Measurements from ENCODE around the gene C12orf57.
A peak's percentile ranks its signal among the peaks of the same experiment; 100 is the strongest.

Gene C12orf57

GRCh38 chr12:6919588-6919987, 24.2 kb upstream of the C12orf57 start:
- no peak for DNase-seq

DNA sequence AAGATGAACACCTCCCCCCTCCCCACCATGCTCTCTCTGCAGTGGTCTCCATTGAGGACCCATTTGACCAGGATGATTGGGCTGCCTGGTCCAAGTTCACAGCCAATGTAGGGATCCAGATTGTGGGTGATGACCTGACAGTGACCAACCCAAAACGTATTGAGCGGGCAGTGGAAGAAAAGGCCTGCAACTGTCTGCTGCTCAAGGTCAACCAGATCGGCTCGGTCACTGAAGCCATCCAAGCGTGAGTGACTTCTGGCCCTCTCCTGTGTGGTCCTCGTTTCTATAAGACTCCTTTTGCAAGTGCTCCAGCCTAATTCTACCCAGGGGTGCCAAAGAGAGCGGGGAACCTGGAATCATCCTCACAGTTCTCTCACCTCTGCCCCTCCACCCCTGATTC, 22.3 kb upstream of the C12orf57 start:
- DNase-seq: no peak

DNA sequence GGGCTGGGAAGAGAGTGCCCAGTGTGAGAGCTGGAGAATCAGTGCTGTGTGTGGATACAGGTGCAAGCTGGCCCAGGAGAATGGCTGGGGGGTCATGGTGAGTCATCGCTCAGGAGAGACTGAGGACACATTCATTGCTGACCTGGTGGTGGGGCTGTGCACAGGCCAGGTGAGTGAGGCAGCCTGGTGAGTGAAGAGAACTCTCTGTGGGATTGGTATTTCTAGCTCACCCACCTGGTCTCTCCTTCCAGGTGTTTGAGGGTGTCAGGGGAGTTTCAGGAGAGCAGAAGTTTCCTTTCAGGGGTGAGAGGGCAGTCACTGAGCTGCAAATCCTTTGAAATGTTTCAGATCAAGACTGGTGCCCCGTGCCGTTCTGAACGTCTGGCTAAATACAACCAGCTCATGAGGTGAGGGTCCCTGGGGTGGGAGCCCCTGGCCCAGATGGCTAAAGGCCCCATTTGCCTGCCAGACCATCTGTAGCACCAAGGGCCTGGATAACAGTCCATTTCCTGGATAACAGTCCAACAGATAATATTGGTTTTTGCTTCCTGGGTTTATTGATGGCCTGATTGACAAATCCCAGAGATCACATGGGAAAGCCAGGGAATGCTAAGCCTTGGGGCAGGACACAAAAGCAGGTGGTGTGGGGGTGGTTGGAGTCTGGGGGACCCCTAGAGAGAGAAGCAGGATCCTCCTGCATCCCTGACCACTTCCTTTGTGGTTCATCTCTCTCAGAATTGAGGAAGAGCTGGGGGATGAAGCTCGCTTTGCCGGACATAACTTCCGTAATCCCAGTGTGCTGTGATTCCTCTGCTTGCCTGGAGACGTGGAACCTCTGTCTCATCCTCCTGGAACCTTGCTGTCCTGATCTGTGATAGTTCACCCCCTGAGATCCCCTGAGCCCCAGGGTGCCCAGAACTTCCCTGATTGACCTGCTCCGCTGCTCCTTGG, 21.6 kb upstream of the C12orf57 start:
- no peak for DNase-seq

DNA sequence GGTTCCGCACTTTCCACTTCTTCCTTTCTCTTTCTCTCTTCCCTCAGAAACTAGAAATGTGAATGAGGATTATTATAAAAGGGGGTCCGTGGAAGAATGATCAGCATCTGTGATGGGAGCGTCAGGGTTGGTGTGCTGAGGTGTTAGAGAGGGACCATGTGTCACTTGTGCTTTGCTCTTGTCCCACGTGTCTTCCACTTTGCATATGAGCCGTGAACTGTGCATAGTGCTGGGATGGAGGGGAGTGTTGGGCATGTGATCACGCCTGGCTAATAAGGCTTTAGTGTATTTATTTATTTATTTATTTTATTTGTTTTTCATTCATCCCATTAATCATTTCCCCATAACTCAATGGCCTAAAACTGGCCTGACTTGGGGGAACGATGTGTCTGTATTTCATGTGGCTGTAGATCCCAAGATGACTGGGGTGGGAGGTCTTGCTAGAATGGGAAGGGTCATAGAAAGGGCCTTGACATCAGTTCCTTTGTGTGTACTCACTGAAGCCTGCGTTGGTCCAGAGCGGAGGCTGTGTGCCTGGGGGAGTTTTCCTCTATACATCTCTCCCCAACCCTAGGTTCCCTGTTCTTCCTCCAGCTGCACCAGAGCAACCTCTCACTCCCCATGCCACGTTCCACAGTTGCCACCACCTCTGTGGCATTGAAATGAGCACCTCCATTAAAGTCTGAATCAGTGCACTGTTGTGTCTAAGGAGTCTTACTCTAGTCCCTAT, 20.7 kb upstream of the C12orf57 start:
- DNase-seq: no peak

GRCh38 chr12:6923851-6924250, 20.0 kb upstream of the C12orf57 start:
- DNase-seq: no peak

GRCh38 chr12:6925239-6925539, 18.6 kb upstream of the C12orf57 start:
- DNase-seq: no peak

DNA sequence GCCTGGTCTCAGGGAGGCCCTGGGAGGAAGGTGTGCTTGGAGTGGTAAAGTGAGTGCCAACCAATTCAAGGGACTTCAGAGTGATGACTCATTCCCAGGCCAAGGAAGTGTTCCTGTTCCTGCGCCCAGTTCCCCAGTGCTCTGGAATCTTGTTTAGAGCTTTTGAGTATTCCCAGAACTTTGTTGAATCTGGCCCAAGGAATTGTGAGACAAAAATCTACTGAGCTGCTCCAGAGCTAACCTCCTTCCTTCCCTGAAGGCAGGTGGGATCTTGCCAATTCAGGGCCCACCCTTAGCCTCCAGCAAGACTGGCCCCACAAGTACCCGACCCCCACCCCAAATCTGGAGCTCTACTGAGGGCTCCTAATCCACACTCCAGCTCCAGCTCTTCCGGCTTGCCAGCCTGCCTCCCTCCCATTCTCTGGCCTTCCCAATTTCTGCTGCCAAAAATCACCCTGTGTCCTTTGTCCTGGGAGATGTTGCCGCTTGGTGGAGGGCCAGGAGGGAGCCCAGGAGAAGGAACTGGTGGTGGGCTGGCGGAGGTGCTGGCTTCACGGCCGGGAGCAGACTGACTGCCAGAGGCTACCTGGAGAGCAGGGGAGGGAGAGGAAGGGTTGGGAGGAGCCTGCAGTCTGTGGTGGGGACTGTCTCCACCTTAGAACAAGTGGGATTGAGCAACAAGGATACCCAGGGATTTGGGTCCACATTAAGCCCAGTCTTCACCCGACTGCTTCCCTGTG, 18.1 kb upstream of the C12orf57 start:
- no peak for DNase-seq

DNA sequence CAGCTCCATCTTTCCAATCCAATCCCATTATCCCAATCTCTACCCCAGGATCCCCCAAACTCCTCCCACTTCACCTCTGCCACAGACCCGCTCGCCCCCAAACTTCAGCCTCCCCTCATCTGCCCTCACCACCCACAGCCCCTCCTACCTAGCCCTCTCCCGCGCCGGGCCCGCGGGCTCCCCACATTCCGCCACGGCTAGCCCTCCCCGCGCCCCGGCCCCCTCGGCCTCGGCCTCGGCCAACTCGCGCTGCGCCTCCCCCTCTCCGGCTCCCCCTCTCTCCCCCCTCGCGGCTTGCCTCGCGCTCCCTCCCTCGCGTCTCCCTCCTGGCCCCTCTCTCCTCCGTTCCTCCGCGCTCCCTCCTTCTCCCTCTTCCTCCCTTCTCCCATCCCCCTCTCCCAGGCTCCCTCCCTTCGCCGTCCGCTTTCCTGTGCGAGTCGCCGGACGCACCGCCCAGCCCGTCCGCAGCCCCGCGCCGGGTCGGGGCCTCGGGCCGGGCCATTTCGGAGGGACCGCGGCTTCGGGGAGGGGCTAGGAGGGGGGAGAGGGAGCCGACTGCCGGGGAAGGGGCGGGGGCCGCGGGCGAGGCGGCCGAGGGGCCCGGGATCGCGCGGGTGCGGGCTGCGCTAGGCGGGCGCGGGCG, 16.3 kb upstream of the C12orf57 start, which contains the start of gene ATN1:
TSS of gene ATN1 (plus strand) at position 581 of the 643 bp plus-strand sequence. CDS start 6,043 bp downstream, outside the sequence.
- DNase-seq: peak; percentile 30

GRCh38 chr12:6928022-6928702, 15.7 kb upstream of the C12orf57 start:
- DNase-seq: no peak

DNA sequence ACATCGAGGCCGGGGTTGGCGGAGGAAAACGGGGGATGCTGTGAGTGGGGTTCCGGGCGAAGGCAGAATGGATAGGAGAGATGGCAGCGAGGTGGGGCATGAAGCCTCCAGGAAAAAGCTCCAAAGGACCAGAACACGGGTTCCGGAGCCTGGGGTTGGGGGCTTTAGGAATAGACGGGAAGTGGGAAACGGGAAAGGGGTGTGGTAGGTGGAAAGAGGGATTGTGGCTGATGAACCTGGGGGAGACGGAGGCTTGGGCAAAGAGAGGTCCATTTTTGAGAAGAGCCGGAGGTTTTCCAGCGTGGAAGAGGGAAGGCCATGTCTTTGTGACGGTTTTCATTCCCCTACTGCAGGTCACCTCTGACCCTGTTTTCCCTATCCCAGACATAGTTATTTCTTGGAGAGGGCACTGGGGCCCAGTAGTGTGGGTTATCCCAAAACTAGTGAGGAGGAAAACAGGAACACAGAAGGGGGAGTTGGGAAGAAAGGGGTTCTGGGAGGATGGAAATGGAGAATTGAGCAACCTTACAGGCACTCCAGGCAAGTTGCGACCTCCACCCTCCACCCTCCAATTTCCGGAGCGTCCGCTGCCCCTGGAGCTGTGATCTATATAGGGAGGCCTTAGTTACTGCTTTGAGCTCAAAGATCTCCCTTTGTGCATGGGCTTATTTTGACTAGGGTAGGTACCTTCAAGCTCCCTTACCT, 15.0 kb upstream of the C12orf57 start:
- DNase-seq: no peak

DNA sequence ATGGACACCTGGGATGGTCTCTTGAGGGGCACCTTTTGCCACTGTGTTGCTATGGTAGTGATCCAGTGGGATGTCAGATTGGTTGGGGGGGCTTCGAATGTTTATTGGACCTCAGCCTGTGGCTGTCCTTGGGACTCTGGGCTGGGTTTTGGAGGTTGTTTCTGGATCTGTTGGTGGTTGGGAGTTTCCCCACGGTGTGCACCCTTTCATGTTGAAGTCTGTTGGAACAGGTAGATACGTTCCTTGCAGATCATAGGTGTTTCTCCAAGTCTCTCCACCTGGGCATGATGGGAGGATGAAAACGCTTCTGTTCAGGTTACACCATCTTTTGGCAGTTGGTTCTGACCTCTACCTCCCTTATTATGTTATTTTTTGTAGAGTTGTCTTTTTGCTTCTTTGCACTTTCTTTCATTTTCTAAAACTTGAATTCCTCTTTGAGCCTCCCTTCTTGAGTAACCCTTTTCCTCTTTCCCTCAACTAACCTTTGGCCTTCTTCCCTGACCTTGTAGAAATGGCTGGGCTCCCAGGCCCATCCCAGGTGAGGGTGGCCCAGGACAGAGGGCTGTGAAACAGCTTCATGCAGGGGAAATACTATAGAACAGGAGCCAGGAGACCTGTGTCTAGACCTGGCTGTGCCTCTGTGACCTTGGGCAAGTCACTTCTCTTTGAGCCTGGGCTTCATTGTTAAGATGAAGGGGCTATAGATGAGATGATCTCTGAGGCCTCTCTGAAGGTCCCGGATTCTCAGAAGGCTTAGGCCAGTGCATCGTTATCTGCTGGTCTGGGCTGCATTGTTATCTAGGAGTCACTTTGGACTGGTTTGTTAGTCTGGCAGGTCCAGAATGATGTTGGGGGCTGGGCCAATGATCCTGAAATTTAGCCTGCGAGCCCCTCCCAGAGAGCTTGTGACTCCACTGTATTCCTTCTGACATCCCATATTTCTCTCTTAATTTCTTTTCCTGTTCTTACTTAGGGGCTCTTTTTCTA, 14.1 kb upstream of the C12orf57 start:
- DNase-seq: no peak

GRCh38 chr12:6932766-6933165, 11.1 kb upstream of the C12orf57 start:
- DNase-seq: no peak

DNA sequence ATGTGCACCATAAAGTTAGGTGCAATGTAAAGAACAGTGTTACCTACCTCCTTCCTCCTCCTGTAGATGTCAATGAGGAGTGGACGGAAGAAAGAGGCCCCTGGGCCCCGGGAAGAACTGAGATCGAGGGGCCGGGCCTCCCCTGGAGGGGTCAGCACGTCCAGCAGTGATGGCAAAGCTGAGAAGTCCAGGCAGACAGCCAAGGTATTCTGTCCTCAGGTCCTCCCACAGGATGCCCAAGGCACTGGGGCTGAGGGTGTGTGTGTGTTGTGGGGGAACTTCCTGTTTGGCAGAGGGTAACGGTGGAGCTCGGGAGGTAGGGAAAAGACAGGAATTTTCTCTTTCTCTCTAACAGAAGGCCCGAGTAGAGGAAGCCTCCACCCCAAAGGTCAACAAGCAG, 9.7 kb upstream of the C12orf57 start:
- DNase-seq: no peak

DNA sequence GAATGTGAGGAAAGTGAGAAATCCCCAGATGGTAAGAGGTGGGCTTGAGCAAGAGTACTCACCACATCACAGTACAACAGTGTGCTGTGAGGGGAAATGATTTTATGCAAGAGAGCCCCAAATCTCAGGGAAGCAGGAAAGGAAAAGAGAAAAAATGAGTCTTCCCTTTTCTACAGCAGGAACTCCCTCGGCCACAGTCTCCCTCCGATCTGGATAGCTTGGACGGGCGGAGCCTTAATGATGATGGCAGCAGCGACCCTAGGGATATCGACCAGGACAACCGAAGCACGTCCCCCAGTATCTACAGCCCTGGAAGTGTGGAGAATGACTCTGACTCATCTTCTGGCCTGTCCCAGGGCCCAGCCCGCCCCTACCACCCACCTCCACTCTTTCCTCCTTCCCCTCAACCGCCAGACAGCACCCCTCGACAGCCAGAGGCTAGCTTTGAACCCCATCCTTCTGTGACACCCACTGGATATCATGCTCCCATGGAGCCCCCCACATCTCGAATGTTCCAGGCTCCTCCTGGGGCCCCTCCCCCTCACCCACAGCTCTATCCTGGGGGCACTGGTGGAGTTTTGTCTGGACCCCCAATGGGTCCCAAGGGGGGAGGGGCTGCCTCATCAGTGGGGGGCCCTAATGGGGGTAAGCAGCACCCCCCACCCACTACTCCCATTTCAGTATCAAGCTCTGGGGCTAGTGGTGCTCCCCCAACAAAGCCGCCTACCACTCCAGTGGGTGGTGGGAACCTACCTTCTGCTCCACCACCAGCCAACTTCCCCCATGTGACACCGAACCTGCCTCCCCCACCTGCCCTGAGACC, 8.2 kb upstream of the C12orf57 start:
- DNase-seq: no peak

- DNase-seq: no peak
Observed at GRCh38 chr12:6936194-6936635, 7.6 kb upstream of the C12orf57 start.

GRCh38 chr12:6936636-6937480, 7.0 kb upstream of the C12orf57 start:
- DNase-seq: peak; percentile 61

DNA sequence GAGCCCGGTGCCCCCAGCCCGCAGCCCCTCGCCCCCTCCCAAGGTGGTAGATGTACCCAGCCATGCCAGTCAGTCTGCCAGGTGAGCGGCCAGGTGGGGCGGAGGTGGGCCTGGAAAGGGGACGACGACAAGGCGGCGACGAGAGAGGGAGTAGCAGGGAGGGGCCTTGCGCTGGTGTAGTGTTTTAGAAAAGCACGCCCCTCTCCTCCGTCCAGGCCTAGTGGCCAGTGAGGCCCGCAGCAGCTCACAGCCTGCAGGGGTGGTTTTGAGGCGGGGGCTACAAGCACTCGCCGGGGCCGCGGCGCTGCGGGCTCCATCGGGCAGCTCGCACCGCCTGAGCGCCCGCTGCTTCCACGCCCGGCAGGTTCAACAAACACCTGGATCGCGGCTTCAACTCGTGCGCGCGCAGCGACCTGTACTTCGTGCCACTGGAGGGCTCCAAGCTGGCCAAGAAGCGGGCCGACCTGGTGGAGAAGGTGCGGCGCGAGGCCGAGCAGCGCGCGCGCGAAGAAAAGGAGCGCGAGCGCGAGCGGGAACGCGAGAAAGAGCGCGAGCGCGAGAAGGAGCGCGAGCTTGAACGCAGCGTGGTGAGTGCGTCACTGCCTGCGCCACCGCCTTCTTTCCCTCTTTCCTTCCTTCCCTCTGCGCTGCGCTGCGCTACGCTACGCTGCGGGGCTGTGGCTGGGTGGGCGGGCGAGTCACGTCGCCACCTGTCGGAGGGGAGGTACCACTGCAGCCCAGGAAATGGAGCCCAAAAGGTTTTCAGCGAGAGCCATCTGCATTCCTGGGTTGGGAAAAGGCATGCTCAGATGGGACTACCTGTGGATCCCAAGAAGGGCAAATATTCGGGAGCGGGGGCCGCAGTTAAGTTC, 6.1 kb upstream of the C12orf57 start:
- DNase-seq: peak; percentile 95
